ENCODE data around the gene SH3RF2. TPM values are rescaled to one million over a fixed set of nuclear protein-coding genes. Genes with fewer than 3 reads are reported as not detected.
"Not testable (repeated sequence)": the region's sequence is repeated elsewhere in the genome, so short reads cannot be mapped to it uniquely, and the experiment has no call there.

SH3RF2 gene
- total and polyA plus RNA-seq, 10 of the 15 experiments (the other 5 are each of a cell fraction or from before 2014, with no cell fraction given), result 0.15 TPM; not detected in 9

- 2% methylated on average over 3 of the region's 3 CpGs for WGBS (ENCODE audit: insufficient coverage, insufficient replicate concordance, low lambda C conversion rate, missing lambda C conversion rate)
- in situ Hi-C loops (cut with MboI), result no loop called here
- BruUV-seq (replicated peaks), result no TSS peak
These were observed 54.7 kb downstream of the SH3RF2 start for GRCh38 chr5:145991044-145991575.

GRCh38 chr5:145993538-145993937 is 57.2 kb downstream of the SH3RF2 start:
- H3K9me3 ChIP-seq (replicated peaks; ENCODE audit: control insufficient read depth, insufficient read depth, low read length); in situ Hi-C loops (cut with MboI); BruUV-seq (replicated peaks); CTCF ChIA-PET; H3K4me2 ChIP-seq (ENCODE audit: control insufficient read depth, insufficient read depth); ATAC-seq; H3K9ac ChIP-seq (ENCODE audit: control insufficient read depth, insufficient read depth, low read length); POLR2A ChIA-PET; H4K20me1 ChIP-seq (ENCODE audit: control insufficient read depth, insufficient read depth); H3K27me3 ChIP-seq (replicated peaks in 1 of 2; ENCODE audit: control insufficient read depth in 2 of 2, insufficient read depth in 2 of 2, low read length in 1 of 2); H3K27ac ChIP-seq (ENCODE audit: control insufficient read depth, insufficient read depth); H3K79me2 ChIP-seq (ENCODE audit: control insufficient read depth, insufficient read depth, low read length); H2AFZ ChIP-seq (ENCODE audit: control insufficient read depth, low read depth, low read length); RAD21 ChIA-PET (ENCODE audit: unreplicated experiment); DNase-seq (ENCODE audit: low read depth, low spot score); intact Hi-C loops (cut with micrococcal nuclease; ENCODE audit: unreplicated experiment); H3K4me3 ChIP-seq; H3K36me3 ChIP-seq (ENCODE audit: control insufficient read depth in 2 of 2, insufficient read depth in 2 of 2, low read length in 1 of 2); FAIRE-seq; SMC1A ChIA-PET (ENCODE audit: uncharacterized antibody, unreplicated experiment); H3K4me1 ChIP-seq (ENCODE audit: control insufficient read depth, insufficient read depth, low read length): not testable (repeated sequence)
- WGBS (ENCODE audit: insufficient coverage, insufficient replicate concordance, low lambda C conversion rate, missing lambda C conversion rate), result 29% methylated on average over 4 of the region's 4 CpGs

More at GRCh38 chr5:145991044-145991575, 54.7 kb downstream of the SH3RF2 start:
- no peak overlapping the region for H3K27ac ChIP-seq (ENCODE audit: control insufficient read depth, insufficient read depth)
- ChIA-PET RAD21 (ENCODE audit: unreplicated experiment) (no interaction called here), POLR2A (no interaction called here), SMC1A (ENCODE audit: uncharacterized antibody, unreplicated experiment) (no interaction called here), CTCF (no interaction called here)
- H3K9ac ChIP-seq (ENCODE audit: control insufficient read depth, insufficient read depth, low read length), result no peak overlapping the region
- H2AFZ ChIP-seq (ENCODE audit: control insufficient read depth, low read depth, low read length), result no peak overlapping the region
- H4K20me1 ChIP-seq (ENCODE audit: control insufficient read depth, insufficient read depth), result no peaks in the 10 kb centered on the region
- intact Hi-C loops (cut with micrococcal nuclease; ENCODE audit: unreplicated experiment), result no loop called here
- H3K4me3 ChIP-seq, result no peak overlapping the region
- no peak overlapping the region for H3K4me2 ChIP-seq (ENCODE audit: control insufficient read depth, insufficient read depth)
- no peaks in the 10 kb centered on the region for H3K4me1 ChIP-seq (ENCODE audit: control insufficient read depth, insufficient read depth, low read length)
- no peaks in the 10 kb centered on the region for H3K27me3 ChIP-seq (replicated peaks in 1 of 2; ENCODE audit: control insufficient read depth in 2 of 2, insufficient read depth in 2 of 2, low read length in 1 of 2)
- TF ChIP-seq E2F4 (IDR thresholded peaks at IDR 0.05; ENCODE audit: low read depth, low read length), result no peak
- no peak for TF ChIP-seq HSF1 (IDR thresholded peaks at IDR 0.05; ENCODE audit: low read depth, low read length)
- TF ChIP-seq TBL1XR1 (IDR thresholded peaks at IDR 0.05; ENCODE audit: low read depth, low read length), result no peak
- TF ChIP-seq MTA3 (IDR thresholded peaks at IDR 0.05; ENCODE audit: borderline replicate concordance, low read length), result no peak
- TF ChIP-seq BMI1 (IDR thresholded peaks at IDR 0.05; ENCODE audit: borderline replicate concordance), result no peak
- TF ChIP-seq YBX1 (IDR thresholded peaks at IDR 0.05), result no peak
- no peak for TF ChIP-seq ETV6 (conservative IDR thresholded peaks at IDR 0.05 in 1 of 2, IDR thresholded peaks at IDR 0.05 in 1 of 2; ENCODE audit: borderline replicate concordance in 1 of 2, low read depth in 1 of 2)
- TF ChIP-seq ATF7 (IDR thresholded peaks at IDR 0.05; ENCODE audit: low read depth), result no peak
- FAIRE-seq (no peak), DNase-seq (ENCODE audit: low read depth, low spot score) (no peak), ATAC-seq (no peak)
- no peaks in the 10 kb centered on the region; the same call in 2 of the 3 replicates for H3K9me3 ChIP-seq (replicated peaks; ENCODE audit: control insufficient read depth, insufficient read depth, low read length)
- no peaks in the 10 kb centered on the region for H3K79me2 ChIP-seq (ENCODE audit: control insufficient read depth, insufficient read depth, low read length)
- H3K36me3 ChIP-seq (ENCODE audit: control insufficient read depth in 2 of 2, insufficient read depth in 2 of 2, low read length in 1 of 2), result no peaks in the 10 kb centered on the region

Measured in GM12878 (cell line).